Sigmoid colon (tissue), 7 donors: ENCODE measurements around the gene LITAFD. TPM values are rescaled to one million over a fixed set of nuclear protein-coding genes. Genes with fewer than 3 reads are reported as not detected.

Experiments
- DNase-seq: peaks from one replicate; pipeline ENCODE4 v3.0.0-alpha.2; 2019
- H3K27ac ChIP-seq, 4 donors: fragments of 200-600 bp; sonication (generic); one replicate each; pipeline ENCODE4 v1.5.1; 2016 to 2019; ENCODE audit warnings: mild to moderate bottlenecking in 1 of 4
- H3K27me3 ChIP-seq, 3 donors: fragments of 200-600 bp; sonication (generic); one replicate each; pipeline ENCODE4 v1.5.1; 2019; ENCODE audit warnings: mild to moderate bottlenecking in 1 of 3
- H3K36me3 ChIP-seq, 4 donors: fragments of 200-600 bp; sonication (generic); one replicate each; pipeline ENCODE4 v1.5.1; 2016 to 2019
- H3K4me1 ChIP-seq, 4 donors: fragments of 200-600 bp; sonication (generic); one replicate each; pipeline ENCODE4 v1.5.1; 2017 to 2019
- H3K4me3 ChIP-seq, 4 donors: fragments of 200-600 bp; sonication (generic); one replicate each; pipeline ENCODE4 v1.5.1; 2017 to 2019; ENCODE audit warnings: mild to moderate bottlenecking in 2 of 4, moderate library complexity in 1 of 4
- H3K9me3 ChIP-seq, 4 donors: fragments of 200-600 bp in 3 of 4; sonication (generic) in 3 of 4; one replicate each; pipeline versions ENCODE4 v1.5.1 to v1.6.1; 2013 to 2019
- EP300 ChIP-seq, 4 donors: sonication (generic); formaldehyde crosslinking; IDR thresholded peaks; one replicate each; pipeline ENCODE4 v1.6.1; 2017; ENCODE audit warnings: antibody characterized with exemption in 4 of 4
- POLR2A ChIP-seq, 2 donors: fragments of 450-650 bp; IDR thresholded peaks; one replicate each; pipeline ENCODE4 v1.6.1; 2016; ENCODE audit warnings: antibody characterized with exemption in 2 of 2, mild to moderate bottlenecking in 2 of 2, moderate library complexity in 2 of 2
- POLR2AphosphoS5 ChIP-seq, 4 donors: sonication (generic); formaldehyde crosslinking; IDR thresholded peaks; one replicate each; pipeline ENCODE4 v1.6.1; 2017; ENCODE audit warnings: antibody characterized with exemption in 4 of 4
- WGBS, 2 donors: extraction: QIAGEN DNeasy Blood & Tissue Kit; methylation state at CpG; one replicate each; pipeline ENCODE4 v1.1.7; 2013; 5-methylcytosine and 5-hydroxymethylcytosine counted together
- intact Hi-C: fragments of 100-400 bp; cut with DNase I; formaldehyde crosslinking; loops from one replicate; pipeline ENCODE4 v1.15.1; 2023
- polyA plus RNA-seq, 3 donors: library from polyadenylated mRNA; stranded (reverse); fragments of 200-250 nt; gene quantifications; one replicate each; pipeline ENCODE4 v1.2.3, GENCODE V29; 2013
- total RNA-seq, 4 donors: library from RNA; depleted of rRNA; stranded (reverse); fragments of >200 nt; gene quantifications; one replicate each; pipeline ENCODE4 v1.1.0, GENCODE V29; 2016
- TF ChIP-seq, protein P1 (sequence below), 4 experiments: fragments of 450-650 bp in 3 of 4; fragments of 200-600 bp in 1 of 4; IDR thresholded peaks; one replicate each; pipeline ENCODE4 v1.5.1; 2016 to 2019; ENCODE audit warnings: antibody characterized with exemption in 4 of 4, mild to moderate bottlenecking in 3 of 4, moderate library complexity in 2 of 4
- donor health status: healthy with polysubstance abuse.
- donor health status: Bipolar disorder and iron deficiency.
- donor health status: healthy.

The LITAFD gene
- total and polyA plus RNA-seq, 7 donors: not detected

DNA sequence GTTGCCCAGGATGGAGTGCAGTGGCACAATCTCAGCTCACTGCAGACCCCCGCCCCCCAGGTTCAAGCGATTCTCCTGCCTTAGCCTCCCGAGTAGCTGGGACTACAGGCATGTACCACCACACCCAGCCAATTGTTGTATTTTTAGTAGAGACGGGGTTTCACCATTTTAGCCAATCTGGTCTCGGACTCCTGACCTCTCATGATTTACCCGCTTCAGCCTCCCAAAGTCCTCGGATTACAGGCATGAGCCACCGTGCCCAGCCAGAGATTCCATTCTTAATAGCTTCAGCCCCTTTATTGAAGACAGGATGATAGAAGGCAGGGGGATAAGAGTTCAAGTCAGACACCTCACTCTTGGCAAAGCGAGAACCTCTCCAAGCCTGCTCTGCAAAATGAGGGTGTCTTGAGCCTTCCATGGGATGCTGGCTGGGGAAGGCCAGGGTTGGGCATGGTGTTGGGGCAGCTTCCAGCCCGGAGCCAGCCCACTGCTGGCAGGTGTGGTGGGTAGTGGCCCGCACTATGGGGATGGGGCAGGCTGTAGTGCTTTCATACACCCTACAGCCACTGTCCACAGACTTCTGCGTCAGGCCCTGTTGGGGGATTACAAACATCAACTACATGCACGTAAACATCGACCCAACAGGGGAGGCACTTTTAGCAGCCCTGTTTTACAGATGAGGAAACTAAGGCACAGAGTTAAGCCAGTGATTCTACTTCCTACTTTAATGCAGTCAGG lies 16.8 kb upstream of the LITAFD start:
- H3K27ac ChIP-seq: peak overlapping the region in 2 of 4 donors; percentile 80 to 89
- intact Hi-C loops: loop anchor here (5.0 kb wide), 2 partner anchors 68 to 193 kb away; partner anchors contain the start of genes ABAT, PMM2 and TMEM186

DNA sequence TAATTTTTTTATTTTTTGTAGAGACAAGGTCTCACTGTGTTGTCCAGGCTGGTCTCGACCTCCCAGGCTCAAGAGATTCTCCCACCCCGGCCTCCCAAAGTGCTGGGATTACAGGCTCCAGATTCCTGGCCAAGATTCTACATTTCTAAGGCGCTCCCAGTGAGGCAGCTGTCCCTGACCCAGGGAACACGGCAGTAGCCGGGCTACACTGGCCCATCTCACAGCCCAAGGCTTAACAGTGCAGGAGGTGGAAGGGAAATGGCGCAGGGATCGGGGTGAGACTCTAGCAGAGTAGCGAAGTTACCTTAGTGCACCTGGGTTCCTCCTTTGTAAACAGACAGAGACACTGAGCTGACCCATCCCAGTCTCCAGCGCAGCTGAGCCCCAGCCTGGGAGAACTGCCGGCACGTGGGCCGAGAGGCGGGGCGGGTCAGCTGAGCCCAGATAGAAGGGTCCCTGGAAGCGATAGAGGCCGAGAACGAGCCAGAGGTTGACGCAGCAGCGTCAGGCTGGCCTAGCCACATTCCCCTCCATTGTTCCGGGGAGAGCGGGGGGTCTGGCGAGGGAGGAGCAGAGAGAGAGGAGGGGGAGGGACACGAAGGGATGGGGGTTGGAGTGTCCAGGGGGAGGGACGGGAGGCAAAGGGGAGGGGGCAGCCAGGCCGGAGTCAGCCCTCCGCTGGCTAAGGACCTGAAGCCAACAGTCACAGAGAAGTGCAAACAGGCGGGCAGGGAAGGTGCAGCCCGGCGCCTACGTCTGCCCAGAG lies 15.8 kb upstream of the LITAFD start:
- TF ChIP-seq EP300 (IDR thresholded peaks at IDR 0.05): no peak
- peak in 2 of 4 donors; percentile 63 to 71 for TF ChIP-seq POLR2AphosphoS5 (IDR thresholded peaks at IDR 0.05)
- Histone ChIP-seq H3K4me3 (peak overlapping the region; percentile 52 to 82 (median 66)), H3K27me3 (peaks cover 0 to 15% (median 0%) of the 10 kb centered on the region in 3 donors), H3K36me3 (no peaks in the 10 kb centered on the region), H3K9me3 (no peaks in the 10 kb centered on the region), H3K27ac (peak overlapping the region; percentile 74 to 89 (median 84)), H3K4me1 (peaks cover 0 to 59% (median 50%) of the 10 kb centered on the region in 4 donors)
- intact Hi-C loops: loop anchor here (5.0 kb wide), 2 partner anchors 69 to 194 kb away; partner anchors contain the start of genes ABAT, PMM2 and TMEM186
- 17 to 50% methylated on average over 30 of the region's 30 CpGs for WGBS, 2 donors
- DNase-seq: peak; percentile 89

More for the DNA sequence above, 16.8 kb upstream of the LITAFD start:
- Histone ChIP-seq H3K4me3 (no peak overlapping the region), H3K27me3 (peaks cover 0 to 15% (median 0%) of the 10 kb centered on the region in 3 donors), H3K9me3 (no peaks in the 10 kb centered on the region), H3K4me1 (peaks cover 0 to 59% (median 51%) of the 10 kb centered on the region in 4 donors), H3K36me3 (no peaks in the 10 kb centered on the region)
- no peak for TF ChIP-seq POLR2AphosphoS5 (IDR thresholded peaks at IDR 0.05)
- TF ChIP-seq EP300 (IDR thresholded peaks at IDR 0.05): no peak
- TF ChIP-seq, protein P1, sequence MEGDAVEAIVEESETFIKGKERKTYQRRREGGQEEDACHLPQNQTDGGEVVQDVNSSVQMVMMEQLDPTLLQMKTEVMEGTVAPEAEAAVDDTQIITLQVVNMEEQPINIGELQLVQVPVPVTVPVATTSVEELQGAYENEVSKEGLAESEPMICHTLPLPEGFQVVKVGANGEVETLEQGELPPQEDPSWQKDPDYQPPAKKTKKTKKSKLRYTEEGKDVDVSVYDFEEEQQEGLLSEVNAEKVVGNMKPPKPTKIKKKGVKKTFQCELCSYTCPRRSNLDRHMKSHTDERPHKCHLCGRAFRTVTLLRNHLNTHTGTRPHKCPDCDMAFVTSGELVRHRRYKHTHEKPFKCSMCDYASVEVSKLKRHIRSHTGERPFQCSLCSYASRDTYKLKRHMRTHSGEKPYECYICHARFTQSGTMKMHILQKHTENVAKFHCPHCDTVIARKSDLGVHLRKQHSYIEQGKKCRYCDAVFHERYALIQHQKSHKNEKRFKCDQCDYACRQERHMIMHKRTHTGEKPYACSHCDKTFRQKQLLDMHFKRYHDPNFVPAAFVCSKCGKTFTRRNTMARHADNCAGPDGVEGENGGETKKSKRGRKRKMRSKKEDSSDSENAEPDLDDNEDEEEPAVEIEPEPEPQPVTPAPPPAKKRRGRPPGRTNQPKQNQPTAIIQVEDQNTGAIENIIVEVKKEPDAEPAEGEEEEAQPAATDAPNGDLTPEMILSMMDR (IDR thresholded peaks at IDR 0.05): no peak
- TF ChIP-seq POLR2A (IDR thresholded peaks at IDR 0.05): no peak
- DNase-seq: no peak
- 90 to 94% methylated on average over 14 of the region's 14 CpGs for WGBS, 2 donors

DNA sequence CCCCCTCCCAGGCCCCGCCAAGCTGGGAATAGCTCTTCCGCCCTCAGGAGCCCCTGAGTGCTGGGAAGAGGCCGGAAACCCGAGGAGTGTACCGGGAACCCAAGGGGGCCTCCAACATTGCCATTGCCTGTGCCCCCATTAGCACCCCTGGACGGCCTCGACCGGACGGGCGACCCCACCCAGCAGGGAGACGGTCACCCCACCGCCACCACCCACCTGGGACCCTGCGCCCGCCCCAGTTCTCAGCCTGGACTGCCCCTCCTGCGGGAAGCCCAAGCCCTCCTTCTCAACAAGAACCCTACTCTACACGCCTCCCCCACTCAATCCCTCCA lies 15.3 kb upstream of the LITAFD start:
- Histone ChIP-seq H3K27ac (peak overlapping the region; percentile 74 to 89 (median 84)), H3K4me1 (peaks cover 0 to 59% (median 49%) of the 10 kb centered on the region in 4 donors), H3K4me3 (peak overlapping the region; percentile 52 to 82 (median 66)), H3K9me3 (no peaks in the 10 kb centered on the region), H3K36me3 (no peaks in the 10 kb centered on the region), H3K27me3 (peaks cover 0 to 15% (median 0%) of the 10 kb centered on the region in 3 donors)
- TF ChIP-seq, protein P1 (IDR thresholded peaks at IDR 0.05): no peak
- no peak for TF ChIP-seq EP300 (IDR thresholded peaks at IDR 0.05)
- TF ChIP-seq POLR2A (IDR thresholded peaks at IDR 0.05): no peak
- intact Hi-C loops: loop anchor here (5.0 kb wide), 2 partner anchors 70 to 195 kb away; partner anchors contain the start of genes ABAT, PMM2 and TMEM186
- DNase-seq: no peak
- WGBS, 2 donors: 10 to 30% methylated on average over 16 of the region's 16 CpGs

DNA sequence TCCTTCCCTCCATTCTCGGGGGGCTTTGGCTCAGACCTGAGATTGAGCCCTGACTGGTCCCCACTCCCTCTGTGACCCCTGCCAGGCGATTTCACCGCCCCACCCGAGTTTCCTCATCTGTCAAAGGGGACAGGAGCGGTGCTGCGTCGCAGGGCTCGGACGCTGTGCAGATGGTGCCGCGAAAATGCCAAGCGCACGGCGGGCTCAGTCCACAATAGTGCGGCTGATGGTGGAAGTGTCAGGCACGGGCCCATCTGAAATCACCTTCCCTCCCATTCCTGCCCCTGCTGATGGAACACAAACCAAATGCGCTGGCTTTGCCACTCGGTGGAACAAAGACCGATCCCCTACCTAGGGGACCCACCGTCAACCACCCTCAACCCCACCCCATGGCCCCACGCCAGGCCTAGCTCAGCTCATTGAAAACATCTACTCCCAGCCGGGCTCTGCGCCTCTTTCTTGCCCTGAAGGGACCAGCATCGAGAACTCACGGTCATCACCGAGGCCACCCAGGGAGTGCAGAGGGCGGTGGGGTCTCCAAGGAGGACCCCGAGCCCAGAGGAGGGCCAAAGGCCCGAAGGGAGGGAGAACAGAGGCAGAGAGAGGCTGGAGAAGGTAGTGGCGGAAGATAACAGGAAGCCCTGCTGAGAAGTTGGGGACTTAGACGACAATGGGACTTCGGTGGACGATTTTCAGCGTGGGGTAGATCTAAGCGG lies 14.8 kb upstream of the LITAFD start:
- TF ChIP-seq EP300 (IDR thresholded peaks at IDR 0.05): no peak
- TF ChIP-seq, protein P1 (IDR thresholded peaks at IDR 0.05): no peak
- peak in 1 of 4 donors; percentile 10 for TF ChIP-seq POLR2AphosphoS5 (IDR thresholded peaks at IDR 0.05)
- Histone ChIP-seq H3K36me3 (no peaks in the 10 kb centered on the region), H3K27ac (peak overlapping the region; percentile 74 to 89 (median 84)), H3K4me1 (peaks cover 0 to 59% (median 49%) of the 10 kb centered on the region in 4 donors), H3K27me3 (peaks cover 0 to 15% (median 0%) of the 10 kb centered on the region in 3 donors), H3K9me3 (no peaks in the 10 kb centered on the region), H3K4me3 (peak overlapping the region; percentile 52 to 82 (median 66))
- peak; percentile 80 for DNase-seq
- intact Hi-C loops: loop anchor here (5.0 kb wide), 2 partner anchors 70 to 195 kb away; partner anchors contain the start of genes ABAT, PMM2 and TMEM186
- 1 to 4% methylated on average over 35 of the region's 35 CpGs for WGBS, 2 donors
